Keratinocyte (primary cell): ENCODE measurements around the gene POLR1B.

Experiments
- EZH2 ChIP-seq: IDR thresholded peaks from one replicate; pipeline ENCODE4 v1.6.1; 2012; ENCODE audit warnings: inconsistent platforms, mild to moderate bottlenecking, low read length, moderate library complexity
- TF ChIP-seq, protein P1 (sequence below), 3 experiments: IDR thresholded peaks in 1 of 3; conservative IDR thresholded peaks in 1 of 3; optimal IDR thresholded peaks in 1 of 3; 2 replicates in 2 of 3; 3 replicates in 1 of 3; pipeline versions ENCODE3 to v1.5.1; 2011; ENCODE audit warnings: low read length in 3 of 3, mild to moderate bottlenecking in 3 of 3, moderate library complexity in 2 of 3, control low read depth in 1 of 3, inconsistent platforms in 1 of 3; ENCODE audit not compliant: insufficient read depth in 2 of 3; ENCODE audit errors: extremely low read depth in 1 of 3

DNA sequence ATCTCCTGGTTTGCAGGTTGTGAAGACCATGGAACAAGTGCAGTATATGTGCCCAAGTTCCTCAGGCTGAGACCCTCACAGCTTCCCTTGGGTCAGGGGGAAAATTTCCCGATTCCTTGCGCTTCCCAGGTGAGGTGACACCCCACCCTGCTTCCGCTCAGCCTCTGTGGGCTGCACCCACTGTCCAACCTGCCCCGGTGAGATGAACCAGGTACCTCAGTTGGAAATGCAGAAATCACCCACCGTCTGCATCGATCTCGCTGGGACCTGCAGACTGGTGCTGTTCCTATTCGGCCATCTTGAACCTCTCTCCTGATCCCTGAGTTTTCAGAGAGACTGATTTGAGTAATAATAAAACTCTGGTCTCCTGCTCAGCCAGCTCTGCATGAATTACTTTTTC is 72.8 kb downstream of the POLR1B start:
- TF ChIP-seq, protein P1, sequence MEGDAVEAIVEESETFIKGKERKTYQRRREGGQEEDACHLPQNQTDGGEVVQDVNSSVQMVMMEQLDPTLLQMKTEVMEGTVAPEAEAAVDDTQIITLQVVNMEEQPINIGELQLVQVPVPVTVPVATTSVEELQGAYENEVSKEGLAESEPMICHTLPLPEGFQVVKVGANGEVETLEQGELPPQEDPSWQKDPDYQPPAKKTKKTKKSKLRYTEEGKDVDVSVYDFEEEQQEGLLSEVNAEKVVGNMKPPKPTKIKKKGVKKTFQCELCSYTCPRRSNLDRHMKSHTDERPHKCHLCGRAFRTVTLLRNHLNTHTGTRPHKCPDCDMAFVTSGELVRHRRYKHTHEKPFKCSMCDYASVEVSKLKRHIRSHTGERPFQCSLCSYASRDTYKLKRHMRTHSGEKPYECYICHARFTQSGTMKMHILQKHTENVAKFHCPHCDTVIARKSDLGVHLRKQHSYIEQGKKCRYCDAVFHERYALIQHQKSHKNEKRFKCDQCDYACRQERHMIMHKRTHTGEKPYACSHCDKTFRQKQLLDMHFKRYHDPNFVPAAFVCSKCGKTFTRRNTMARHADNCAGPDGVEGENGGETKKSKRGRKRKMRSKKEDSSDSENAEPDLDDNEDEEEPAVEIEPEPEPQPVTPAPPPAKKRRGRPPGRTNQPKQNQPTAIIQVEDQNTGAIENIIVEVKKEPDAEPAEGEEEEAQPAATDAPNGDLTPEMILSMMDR (optimal IDR thresholded peaks at IDR 0.05 in 1 of 3, IDR thresholded peaks at IDR 0.05 in 1 of 3, conservative IDR thresholded peaks at IDR 0.05 in 1 of 3; ENCODE audit: extremely low read depth in 1 of 3, insufficient read depth in 2 of 3, low read length in 3 of 3): no peak
- TF ChIP-seq EZH2: no peak
